Measurements from ENCODE around the gene HBS1L.

Gene HBS1L

GRCh38 chr6:134945045-134945444 is 109.6 kb downstream of the HBS1L start:
- no peak for TF ChIP-seq CTCF (conservative IDR thresholded peaks at IDR 0.05; ENCODE audit: low read length)
- no peak overlapping the region for H3K4me3 ChIP-seq (ENCODE audit: low read length)

GRCh38 chr6:134943522-134944111 is 111.0 kb downstream of the HBS1L start:
- DNase-seq (ENCODE audit: low read depth): no peak
- TF ChIP-seq CTCF (conservative IDR thresholded peaks at IDR 0.05; ENCODE audit: low read length): no peak
- H3K4me3 ChIP-seq (ENCODE audit: low read length): no peak overlapping the region

More at GRCh38 chr6:134945045-134945444, 109.6 kb downstream of the HBS1L start:
- DNase-seq (ENCODE audit: low read depth): no peak

GRCh38 chr6:134938896-134939295 is 115.7 kb downstream of the HBS1L start:
- no peak for TF ChIP-seq CTCF (conservative IDR thresholded peaks at IDR 0.05; ENCODE audit: low read length)
- H3K4me3 ChIP-seq (ENCODE audit: low read length): no peak overlapping the region
- DNase-seq (ENCODE audit: low read depth): no peak

GRCh38 chr6:134937426-134937825 is 117.2 kb downstream of the HBS1L start:
- DNase-seq (ENCODE audit: low read depth): peak; percentile 59
- no peak overlapping the region for H3K4me3 ChIP-seq (ENCODE audit: low read length)
- TF ChIP-seq CTCF (conservative IDR thresholded peaks at IDR 0.05; ENCODE audit: low read length): no peak

- no peak for TF ChIP-seq CTCF (conservative IDR thresholded peaks at IDR 0.05; ENCODE audit: low read length)
- DNase-seq (ENCODE audit: low read depth): peak; percentile 92
- no peak overlapping the region for H3K4me3 ChIP-seq (ENCODE audit: low read length)
Observed at GRCh38 chr6:134936931-134937330, 117.7 kb downstream of the HBS1L start.

GRCh38 chr6:134936476-134936875 is 118.1 kb downstream of the HBS1L start:
- no peak overlapping the region for H3K4me3 ChIP-seq (ENCODE audit: low read length)
- DNase-seq (ENCODE audit: low read depth): peak; percentile 7
- no peak for TF ChIP-seq CTCF (conservative IDR thresholded peaks at IDR 0.05; ENCODE audit: low read length)

GRCh38 chr6:134934793-134935485 is 119.7 kb downstream of the HBS1L start:
- no peak for TF ChIP-seq CTCF (conservative IDR thresholded peaks at IDR 0.05; ENCODE audit: low read length)
- no peak overlapping the region for H3K4me3 ChIP-seq (ENCODE audit: low read length)
- DNase-seq (ENCODE audit: low read depth): no peak
